NCI-H2107 (cell line): ENCODE data around the gene OPCML.

Source experiments
- DNase-seq: peaks from one replicate; lab custom pipeline; 2025; lab: John Stamatoyannopoulos, UW

OPCML gene

GRCh38 chr11:133291780-133292179 lies 240.5 kb downstream of the OPCML start:
- no peak for DNase-seq

GRCh38 chr11:133285359-133285758 lies 246.9 kb downstream of the OPCML start:
- DNase-seq: no peak

- no peak for DNase-seq
Observed at GRCh38 chr11:133284156-133284555, 248.1 kb downstream of the OPCML start.

- no peak for DNase-seq
Observed at GRCh38 chr11:133277886-133278285, 254.4 kb downstream of the OPCML start.

GRCh38 chr11:133271871-133272776 lies 260.2 kb downstream of the OPCML start:
- DNase-seq: no peak

- no peak for DNase-seq
Observed at GRCh38 chr11:133271206-133271605, 261.1 kb downstream of the OPCML start.

GRCh38 chr11:133269267-133269666 lies 263.0 kb downstream of the OPCML start:
- no peak for DNase-seq

GRCh38 chr11:133266986-133267385 lies 265.3 kb downstream of the OPCML start:
- no peak for DNase-seq

- DNase-seq: no peak
Observed at GRCh38 chr11:133265530-133266035, 266.7 kb downstream of the OPCML start.

- no peak for DNase-seq
Observed at GRCh38 chr11:133263332-133263731, 269.0 kb downstream of the OPCML start.

- no peak for DNase-seq
Observed at GRCh38 chr11:133258751-133259150, 273.6 kb downstream of the OPCML start.

GRCh38 chr11:133254601-133255000 lies 277.7 kb downstream of the OPCML start:
- DNase-seq: no peak

- DNase-seq: no peak
Observed at GRCh38 chr11:133253570-133253969, 278.7 kb downstream of the OPCML start.

- DNase-seq: no peak
Observed at GRCh38 chr11:133251841-133252240, 280.5 kb downstream of the OPCML start.

- no peak for DNase-seq
Observed at GRCh38 chr11:133249530-133249929, 282.8 kb downstream of the OPCML start.

- no peak for DNase-seq
Observed at GRCh38 chr11:133249065-133249464, 283.2 kb downstream of the OPCML start.

GRCh38 chr11:133243832-133244231 lies 288.5 kb downstream of the OPCML start:
- DNase-seq: no peak

GRCh38 chr11:133240908-133241655 lies 291.2 kb downstream of the OPCML start:
- DNase-seq: no peak

- DNase-seq: no peak
Observed at GRCh38 chr11:133239575-133239974, 292.7 kb downstream of the OPCML start.

GRCh38 chr11:133238495-133238894 lies 293.8 kb downstream of the OPCML start:
- DNase-seq: no peak

- DNase-seq: no peak
Observed at GRCh38 chr11:133238027-133238426, 294.3 kb downstream of the OPCML start.

- no peak for DNase-seq
Observed at GRCh38 chr11:133235381-133235780, 296.9 kb downstream of the OPCML start.

- DNase-seq: no peak
Observed at GRCh38 chr11:133234883-133235282, 297.4 kb downstream of the OPCML start.
